IMR-90 (cell line): Measurements from ENCODE around the gene TMEM129. TPM values are rescaled to one million over a fixed set of nuclear protein-coding genes. Genes with fewer than 3 reads are reported as not detected.

Experiments used
- ATAC-seq: fragments of 200-7000 bp; cut with Tn5 transposase; 2 replicates; pipeline ENCODE4 v1.9.1; 2020; ENCODE audit warnings: low read depth, mild to moderate bottlenecking, moderate library complexity
- BruUV-seq: library from RNA; stranded (reverse); fragments of 400-500 nt; replicated peaks from 2 replicates; lab custom pipeline; 2021; lab: Mats Ljungman, UMichigan
- CTCF ChIA-PET: fragments of 300-600 bp; formaldehyde crosslinking; extraction: SDS; loops from one replicate; lab custom pipeline; 2021; ENCODE audit warnings: antibody characterized with exemption; lab: Yijun Ruan, JAX
- POLR2A ChIA-PET: fragments of 300-600 bp; sonication (Branson Sonifier 250); formaldehyde crosslinking; loops from one replicate; lab custom pipeline; 2022; ENCODE audit warnings: antibody characterized with exemption; ENCODE audit not compliant: unreplicated experiment; lab: Charles Lee
- DNase-seq: peaks from one replicate; pipeline ENCODE4 v3.0.0; 2013
- H2AFZ ChIP-seq: replicated peaks from 2 replicates; pipeline ENCODE3; 2013; ENCODE audit warnings: low read length, mild to moderate bottlenecking; ENCODE audit not compliant: poor library complexity
- H2AK5ac ChIP-seq: 2 replicates; pipeline ENCODE4 v1.6.1; 2013; ENCODE audit warnings: low read depth, low read length, inconsistent platforms
- H2AK9ac ChIP-seq: replicated peaks from 2 replicates; pipeline ENCODE3; 2013; ENCODE audit warnings: mild to moderate bottlenecking, low read depth, low read length, moderate library complexity; ENCODE audit not compliant: poor library complexity
- H2BK120ac ChIP-seq: 2 replicates; pipeline ENCODE4 v1.6.1; 2013; ENCODE audit warnings: low read depth, low read length, inconsistent platforms
- H2BK15ac ChIP-seq: 3 replicates; pipeline ENCODE4 v1.6.1; 2013; ENCODE audit warnings: low read depth, low read length, inconsistent platforms
- H2BK20ac ChIP-seq: 2 replicates; pipeline ENCODE4 v1.6.1; 2013; ENCODE audit warnings: low read depth, mild to moderate bottlenecking, inconsistent platforms, low read length, moderate library complexity
- H2BK5ac ChIP-seq: 2 replicates; pipeline ENCODE4 v1.6.1; 2013; ENCODE audit warnings: mild to moderate bottlenecking, low read depth, low read length, inconsistent platforms; ENCODE audit not compliant: poor library complexity, severe bottlenecking
- H3K14ac ChIP-seq: replicated peaks from 2 replicates; pipeline ENCODE4 v1.6.1; 2013; ENCODE audit warnings: low read depth, low read length, inconsistent platforms
- H3K18ac ChIP-seq: 2 replicates; pipeline ENCODE4 v1.6.1; 2013; ENCODE audit warnings: low read depth, low read length, control low read depth
- H3K23ac ChIP-seq: 2 replicates; pipeline ENCODE4 v1.6.1; 2013; ENCODE audit warnings: low read depth, low read length, inconsistent platforms
- H3K27ac ChIP-seq: 2 replicates; pipeline ENCODE4 v1.5.1; 2013; ENCODE audit warnings: mild to moderate bottlenecking, control low read depth, low read length; ENCODE audit not compliant: insufficient read depth
- H3K27me3 ChIP-seq: 2 replicates; pipeline ENCODE4 v1.6.1; 2013; ENCODE audit warnings: low read length; ENCODE audit not compliant: control insufficient read depth, insufficient read depth
- H3K36me3 ChIP-seq: 2 replicates; pipeline ENCODE4 v1.6.1; 2013; ENCODE audit warnings: low read length, mixed read lengths; ENCODE audit not compliant: control insufficient read depth, insufficient read depth
- H3K4ac ChIP-seq: 2 replicates; pipeline ENCODE4 v1.6.1; 2013; ENCODE audit warnings: low read depth, low read length, inconsistent platforms
- H3K4me1 ChIP-seq: 2 replicates; pipeline ENCODE4 v1.6.1; 2013; ENCODE audit warnings: low read length, mixed read lengths; ENCODE audit not compliant: control insufficient read depth, insufficient read depth
- H3K4me2 ChIP-seq: 2 replicates; pipeline ENCODE4 v1.6.1; 2013; ENCODE audit warnings: low read depth, mild to moderate bottlenecking, control low read depth, low read length, moderate library complexity
- H3K4me3 ChIP-seq: 2 replicates; pipeline ENCODE4 v1.5.1; 2013; ENCODE audit warnings: low read depth, mild to moderate bottlenecking, control low read depth, low read length, moderate library complexity; ENCODE audit not compliant: insufficient read depth
- H3K56ac ChIP-seq: 2 replicates; pipeline ENCODE4 v1.6.1; 2013; ENCODE audit warnings: low read length, inconsistent platforms; ENCODE audit not compliant: insufficient read depth; ENCODE audit errors: extremely low read depth
- H3K79me1 ChIP-seq, 2 experiments: 2 replicates each; pipeline ENCODE4 v1.6.1; 2013; ENCODE audit warnings: low read length in 2 of 2, inconsistent platforms in 1 of 2, low read depth in 1 of 2
- H3K9ac ChIP-seq: 2 replicates; pipeline ENCODE4 v1.6.1; 2013; ENCODE audit warnings: low read depth, low read length, control low read depth
- H3K9me1 ChIP-seq: 2 replicates; pipeline ENCODE4 v1.6.1; 2013; ENCODE audit warnings: low read length, inconsistent platforms; ENCODE audit not compliant: insufficient read depth
- H3K9me3 ChIP-seq: 2 replicates; pipeline ENCODE4 v1.6.1; 2013; ENCODE audit warnings: low read length; ENCODE audit not compliant: control insufficient read depth, insufficient read depth
- H4K20me1 ChIP-seq: 2 replicates; pipeline ENCODE4 v1.6.1; 2013; ENCODE audit warnings: low read length, inconsistent platforms; ENCODE audit not compliant: insufficient read depth
- H4K5ac ChIP-seq: 2 replicates; pipeline ENCODE4 v1.6.1; 2013; ENCODE audit warnings: mild to moderate bottlenecking, low read depth, low read length, control low read depth
- H4K8ac ChIP-seq, 2 experiments: 2 replicates each; pipeline ENCODE4 v1.6.1; 2013; ENCODE audit warnings: low read depth in 2 of 2, low read length in 2 of 2, control low read depth in 1 of 2, inconsistent platforms in 1 of 2
- H4K91ac ChIP-seq: 2 replicates; pipeline ENCODE4 v1.6.1; 2013; ENCODE audit warnings: low read depth, low read length, inconsistent platforms; ENCODE audit not compliant: insufficient read depth
- BHLHE40 ChIP-seq: fragments of 150-350 bp; IDR thresholded peaks from 2 replicates; pipeline ENCODE4 v1.6.1; 2016; ENCODE audit warnings: mild to moderate bottlenecking, low read depth, low read length
- CEBPB ChIP-seq: IDR thresholded peaks from 2 replicates; pipeline ENCODE4 v1.6.1; 2012; ENCODE audit warnings: low read depth, low read length, improper control_type of control experiment
- CHD1 ChIP-seq: IDR thresholded peaks from 2 replicates; pipeline ENCODE4 v1.6.1; 2012; ENCODE audit warnings: low read depth, low read length, improper control_type of control experiment
- MAFK ChIP-seq: IDR thresholded peaks from 2 replicates; pipeline ENCODE4 v1.6.1; 2012; ENCODE audit warnings: low read depth, low read length, improper control_type of control experiment
- MAZ ChIP-seq: IDR thresholded peaks from 2 replicates; pipeline ENCODE4 v1.6.1; 2012; ENCODE audit warnings: low read depth, mild to moderate bottlenecking, low read length, improper control_type of control experiment, moderate library complexity, borderline replicate concordance
- NFE2L2 ChIP-seq: fragments of 150-350 bp; IDR thresholded peaks from 2 replicates; pipeline ENCODE4 v1.6.1; 2016; ENCODE audit warnings: low read depth, mild to moderate bottlenecking, low read length
- POLR2A ChIP-seq: IDR thresholded peaks from 2 replicates; pipeline ENCODE4 v1.6.1; 2012; ENCODE audit warnings: mild to moderate bottlenecking, low read depth, low read length
- RAD21 ChIP-seq: IDR thresholded peaks from 2 replicates; pipeline ENCODE4 v1.6.1; 2012; ENCODE audit warnings: low read length, improper control_type of control experiment
- RFX5 ChIP-seq: IDR thresholded peaks from 2 replicates; pipeline ENCODE4 v1.8.0; 2012; ENCODE audit warnings: low read depth, mild to moderate bottlenecking, low read length, moderate library complexity
- SMC3 ChIP-seq: fragments of 150-350 bp; IDR thresholded peaks from 2 replicates; pipeline ENCODE4 v1.6.1; 2016; ENCODE audit warnings: low read depth, mild to moderate bottlenecking, antibody characterized with exemption, low read length, moderate library complexity
- USF2 ChIP-seq: fragments of 150-350 bp; IDR thresholded peaks from 2 replicates; pipeline ENCODE4 v1.6.1; 2017; ENCODE audit warnings: mild to moderate bottlenecking, antibody characterized with exemption, low read length, low read depth
- WGBS, 2 experiments: methylation state at CpG; one replicate each; pipeline versions ENCODE4 v1.1.5 to v1.1.7; 2013; ENCODE audit warnings: missing lambda C conversion rate in 2 of 2; ENCODE audit not compliant: insufficient read length in 1 of 2; ENCODE audit errors: extremely low coverage in 2 of 2; 5-methylcytosine and 5-hydroxymethylcytosine counted together
- dilution Hi-C: fragments of 300-500 bp; cut with HindIII; formaldehyde crosslinking; loops from one replicate; pipeline ENCODE4 v1.14.3; 2018; ENCODE audit warnings: low sequenced_read_pairs; ENCODE audit not compliant: unreplicated experiment
- in situ Hi-C: fragments of 300-500 bp; cut with MboI; formaldehyde crosslinking; loops from 3 replicates; pipeline ENCODE4 v1.14.3; 2019; ENCODE audit warnings: low sequenced_read_pairs, inconsistent platforms, mixed read lengths
- intact Hi-C: fragments of 100-400 bp; cut with micrococcal nuclease; formaldehyde crosslinking; loops from 2 replicates; pipeline ENCODE4 v1.10.0; 2022
- polyA plus RNA-seq, 3 experiments: library from polyadenylated mRNA; depleted of rRNA; stranded (reverse); fragments of >200 nt; gene quantifications; 2 replicates each; pipeline ENCODE4 v1.2.3, GENCODE V29; 2012; ENCODE audit warnings: low replicate concordance in 1 of 3
- total RNA-seq: library from RNA; depleted of rRNA; stranded (reverse); fragments of >200 nt; gene quantifications from 2 replicates; pipeline ENCODE4 v1.2.3, GENCODE V29; 2012
- TF ChIP-seq, protein P1 (sequence below): fragments of 150-350 bp; IDR thresholded peaks from 2 replicates; pipeline ENCODE4 v1.6.1; 2016; ENCODE audit warnings: low read depth, mild to moderate bottlenecking, low read length, moderate library complexity, borderline replicate concordance

TMEM129 gene
- total and polyA plus RNA-seq, 2 of the 4 experiments (the other 2 are of a cell fraction) = 6.6 to 26.6 TPM

GRCh38 chr4:1743975-1744374, 22.9 kb upstream of the TMEM129 start:
- Histone ChIP-seq H3K18ac (no peak overlapping the region), H3K79me1 (no peaks in the 10 kb centered on the region; a peak in 1 of 4 replicates), H3K4ac (no peak overlapping the region), H2BK20ac (no peak overlapping the region), H3K36me3 (peaks cover 22% of the 10 kb centered on the region), H2BK5ac (no peak overlapping the region), H3K9me3 (no peaks in the 10 kb centered on the region), H2BK15ac (no peak overlapping the region), H4K20me1 (peaks cover 4% of the 10 kb centered on the region; the same call in 1 of the 2 replicates), H4K91ac (no peak overlapping the region), H3K23ac (no peak overlapping the region), H2AK5ac (no peak overlapping the region), H3K9me1 (no peaks in the 10 kb centered on the region), H3K14ac (no peak overlapping the region), H2BK120ac (no peak overlapping the region), H4K8ac (no peak overlapping the region), H3K56ac (no peak overlapping the region), H3K4me1 (no peaks in the 10 kb centered on the region), H3K27ac (no peak overlapping the region), H3K27me3 (no peaks in the 10 kb centered on the region; the same call in 1 of the 2 replicates), H4K5ac (no peak overlapping the region), H3K4me3 (no peak overlapping the region), H2AK9ac (no peak overlapping the region), H2AFZ (no peak overlapping the region), H3K9ac (no peak overlapping the region), H3K4me2 (no peak overlapping the region)
- WGBS, 2 experiments = 100% methylated on average over 2 of the region's 6 CpGs; no CpG with 5 or more reads in 1 of the 2 experiments
- CTCF ChIA-PET = interaction anchor here (0.5 kb wide), 1 partner anchor 61 kb away, joined by 3 read pairs; no protein-coding TSS in a partner anchor
- ATAC-seq = no peak
- intact Hi-C loops = no loop called here
- in situ Hi-C loops = loop anchor here (5.0 kb wide), 2 partner anchors 68 to 158 kb away; no protein-coding TSS in a partner anchor
- POLR2A ChIA-PET = interaction anchor here (0.5 kb wide), 1 partner anchor 251 kb away, joined by 3 read pairs; no protein-coding TSS in a partner anchor
- no TSS peak for BruUV-seq
- no peak for DNase-seq
- TF ChIP-seq RFX5 = no peak
- TF ChIP-seq, protein P1, sequence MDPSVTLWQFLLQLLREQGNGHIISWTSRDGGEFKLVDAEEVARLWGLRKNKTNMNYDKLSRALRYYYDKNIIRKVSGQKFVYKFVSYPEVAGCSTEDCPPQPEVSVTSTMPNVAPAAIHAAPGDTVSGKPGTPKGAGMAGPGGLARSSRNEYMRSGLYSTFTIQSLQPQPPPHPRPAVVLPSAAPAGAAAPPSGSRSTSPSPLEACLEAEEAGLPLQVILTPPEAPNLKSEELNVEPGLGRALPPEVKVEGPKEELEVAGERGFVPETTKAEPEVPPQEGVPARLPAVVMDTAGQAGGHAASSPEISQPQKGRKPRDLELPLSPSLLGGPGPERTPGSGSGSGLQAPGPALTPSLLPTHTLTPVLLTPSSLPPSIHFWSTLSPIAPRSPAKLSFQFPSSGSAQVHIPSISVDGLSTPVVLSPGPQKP = no peak
- no peak for TF ChIP-seq BHLHE40
- no peak for TF ChIP-seq POLR2A
- TF ChIP-seq MAZ = no peak
- TF ChIP-seq USF2 = no peak
- TF ChIP-seq RAD21 = no peak
- no peak for TF ChIP-seq CHD1
- TF ChIP-seq CEBPB = no peak
- TF ChIP-seq SMC3 = no peak
- no peak for TF ChIP-seq MAFK
- no peak for TF ChIP-seq NFE2L2
- dilution Hi-C loops = no loop called here
